ENCODE measurements around the gene FA2H. TPM values are rescaled to one million over a fixed set of nuclear protein-coding genes. Genes with fewer than 3 reads are reported as not detected.

FA2H gene
- polyA plus RNA-seq, 3 donors: not detected

- no peak for DNase-seq
- no peak overlapping the region for H3K27ac Mint-ChIP-seq
- Histone ChIP-seq H3K36me3 (replicated peaks in 1 of 2; ENCODE audit: control insufficient read depth in 1 of 2, insufficient read depth in 2 of 2, low read length in 2 of 2) (no peaks in the 10 kb centered on the region), H3K27me3 (ENCODE audit: control insufficient read depth in 2 of 2, insufficient read depth in 2 of 2, low read length in 2 of 2) (no peaks in the 10 kb centered on the region), H3K4me3 (replicated peaks in 1 of 3; ENCODE audit: low read depth in 2 of 3, low read length in 3 of 3) (no peak overlapping the region), H3K9ac (ENCODE audit: insufficient read depth, low read length, poor library complexity, severe bottlenecking) (no peak overlapping the region), H3K4me2 (replicated peaks; ENCODE audit: extremely low read depth, low read length, poor library complexity, severe bottlenecking) (no peak overlapping the region), H3K9me3 (replicated peaks in 1 of 2; ENCODE audit: control insufficient read depth in 1 of 2, insufficient read depth in 1 of 2, low read length in 2 of 2) (no peaks in the 10 kb centered on the region), H3K4me1 (ENCODE audit: control insufficient read depth in 1 of 2, insufficient read depth in 2 of 2, low read length in 2 of 2) (no peaks in the 10 kb centered on the region), H3K27ac (ENCODE audit: low read depth in 1 of 2, low read length in 2 of 2) (no peak overlapping the region), H2AFZ (ENCODE audit: insufficient read depth, low read depth, low read length, poor library complexity, severe bottlenecking) (no peak overlapping the region), H3K79me2 (ENCODE audit: insufficient read depth, low read length) (no peaks in the 10 kb centered on the region), H4K20me1 (ENCODE audit: insufficient read depth, low read length) (no peaks in the 10 kb centered on the region)
- H3K9me3 Mint-ChIP-seq: peaks cover 2 to 15% (median 9%) of the 10 kb centered on the region in 7 donors
- intact Hi-C loops (cut with micrococcal nuclease): no loop called here
- H3K4me1 Mint-ChIP-seq: no peaks in the 10 kb centered on the region
- WGBS (ENCODE audit: insufficient coverage): no CpG with 5 or more reads among the region's 2 CpGs
- H3K36me3 Mint-ChIP-seq: no peaks in the 10 kb centered on the region
- TF ChIP-seq, protein P1, sequence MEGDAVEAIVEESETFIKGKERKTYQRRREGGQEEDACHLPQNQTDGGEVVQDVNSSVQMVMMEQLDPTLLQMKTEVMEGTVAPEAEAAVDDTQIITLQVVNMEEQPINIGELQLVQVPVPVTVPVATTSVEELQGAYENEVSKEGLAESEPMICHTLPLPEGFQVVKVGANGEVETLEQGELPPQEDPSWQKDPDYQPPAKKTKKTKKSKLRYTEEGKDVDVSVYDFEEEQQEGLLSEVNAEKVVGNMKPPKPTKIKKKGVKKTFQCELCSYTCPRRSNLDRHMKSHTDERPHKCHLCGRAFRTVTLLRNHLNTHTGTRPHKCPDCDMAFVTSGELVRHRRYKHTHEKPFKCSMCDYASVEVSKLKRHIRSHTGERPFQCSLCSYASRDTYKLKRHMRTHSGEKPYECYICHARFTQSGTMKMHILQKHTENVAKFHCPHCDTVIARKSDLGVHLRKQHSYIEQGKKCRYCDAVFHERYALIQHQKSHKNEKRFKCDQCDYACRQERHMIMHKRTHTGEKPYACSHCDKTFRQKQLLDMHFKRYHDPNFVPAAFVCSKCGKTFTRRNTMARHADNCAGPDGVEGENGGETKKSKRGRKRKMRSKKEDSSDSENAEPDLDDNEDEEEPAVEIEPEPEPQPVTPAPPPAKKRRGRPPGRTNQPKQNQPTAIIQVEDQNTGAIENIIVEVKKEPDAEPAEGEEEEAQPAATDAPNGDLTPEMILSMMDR (IDR thresholded peaks at IDR 0.05): no peak
- H3K4me3 Mint-ChIP-seq: no peak overlapping the region
- peaks cover 4 to 12% (median 11%) of the 10 kb centered on the region in 3 donors for H3K27me3 Mint-ChIP-seq (ENCODE audit: low read depth in 3 of 3)
These were observed 20.0 kb upstream of the FA2H start for GRCh38 chr16:74794668-74795067.

DNA sequence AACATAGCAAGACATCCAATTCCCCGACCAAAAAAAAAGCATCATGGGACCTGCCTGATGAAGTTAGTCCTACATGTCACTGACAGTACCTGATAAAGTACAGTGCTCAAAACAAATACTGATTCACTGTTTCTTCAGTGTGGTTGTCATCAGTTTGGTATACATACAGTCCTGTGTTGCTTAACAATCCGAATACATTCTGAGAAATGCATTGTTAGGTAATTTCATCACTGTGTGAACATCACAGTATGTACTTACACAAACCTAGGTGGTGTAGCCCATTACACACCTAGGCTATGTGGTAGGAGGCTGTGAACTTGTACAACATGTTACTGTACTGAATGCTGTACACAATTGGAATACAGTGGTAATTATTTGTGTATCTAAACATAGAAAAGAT, 19.0 kb upstream of the FA2H start:
- no peaks in the 10 kb centered on the region for H3K9me3 ChIP-seq (replicated peaks in 1 of 2; ENCODE audit: control insufficient read depth in 1 of 2, insufficient read depth in 1 of 2, low read length in 2 of 2)
- intact Hi-C loops (cut with micrococcal nuclease): no loop called here
- no peak overlapping the region for H3K9ac ChIP-seq (ENCODE audit: insufficient read depth, low read length, poor library complexity, severe bottlenecking)
- H3K79me2 ChIP-seq (ENCODE audit: insufficient read depth, low read length): no peaks in the 10 kb centered on the region
- no peak overlapping the region for H3K27ac ChIP-seq (ENCODE audit: low read depth in 1 of 2, low read length in 2 of 2)
- H4K20me1 ChIP-seq (ENCODE audit: insufficient read depth, low read length): no peaks in the 10 kb centered on the region
- Mint-ChIP-seq H3K9me3 (peaks cover 2 to 15% (median 9%) of the 10 kb centered on the region in 7 donors), H3K27ac (no peak overlapping the region), H3K27me3 (ENCODE audit: low read depth in 3 of 3) (peaks cover 3 to 12% (median 11%) of the 10 kb centered on the region in 3 donors), H3K36me3 (no peaks in the 10 kb centered on the region), H3K4me1 (no peaks in the 10 kb centered on the region), H3K4me3 (no peak overlapping the region)
- no peak for DNase-seq
- no CpG with 5 or more reads among the region's 2 CpGs for WGBS (ENCODE audit: insufficient coverage)
- no peak overlapping the region for H3K4me2 ChIP-seq (replicated peaks; ENCODE audit: extremely low read depth, low read length, poor library complexity, severe bottlenecking)
- no peaks in the 10 kb centered on the region for H3K36me3 ChIP-seq (replicated peaks in 1 of 2; ENCODE audit: control insufficient read depth in 1 of 2, insufficient read depth in 2 of 2, low read length in 2 of 2)
- H3K27me3 ChIP-seq (ENCODE audit: control insufficient read depth in 2 of 2, insufficient read depth in 2 of 2, low read length in 2 of 2): no peaks in the 10 kb centered on the region
- no peak overlapping the region for H2AFZ ChIP-seq (ENCODE audit: insufficient read depth, low read depth, low read length, poor library complexity, severe bottlenecking)
- H3K4me1 ChIP-seq (ENCODE audit: control insufficient read depth in 1 of 2, insufficient read depth in 2 of 2, low read length in 2 of 2): no peaks in the 10 kb centered on the region
- TF ChIP-seq, protein P1 (IDR thresholded peaks at IDR 0.05): no peak
- no peak overlapping the region for H3K4me3 ChIP-seq (replicated peaks in 1 of 3; ENCODE audit: low read depth in 2 of 3, low read length in 3 of 3)
